LNCaP clone FGC (cell line): ENCODE measurements around the gene FAM114A1.

Experiments used
- DNase-seq: peaks from one replicate; pipeline ENCODE4 v3.0.0-alpha.2; 2011; ENCODE audit warnings: low read depth
- H3K4me3 ChIP-seq: 2 replicates; pipeline ENCODE4 v1.5.1; 2011; ENCODE audit warnings: mild to moderate bottlenecking, low read depth, low read length, control low read depth
- CTCF ChIP-seq: IDR thresholded peaks from 2 replicates; pipeline ENCODE4 v1.5.1; 2012; ENCODE audit warnings: mild to moderate bottlenecking; ENCODE audit not compliant: control insufficient read depth, insufficient read depth; ENCODE audit errors: extremely low read depth

Gene FAM114A1

DNA sequence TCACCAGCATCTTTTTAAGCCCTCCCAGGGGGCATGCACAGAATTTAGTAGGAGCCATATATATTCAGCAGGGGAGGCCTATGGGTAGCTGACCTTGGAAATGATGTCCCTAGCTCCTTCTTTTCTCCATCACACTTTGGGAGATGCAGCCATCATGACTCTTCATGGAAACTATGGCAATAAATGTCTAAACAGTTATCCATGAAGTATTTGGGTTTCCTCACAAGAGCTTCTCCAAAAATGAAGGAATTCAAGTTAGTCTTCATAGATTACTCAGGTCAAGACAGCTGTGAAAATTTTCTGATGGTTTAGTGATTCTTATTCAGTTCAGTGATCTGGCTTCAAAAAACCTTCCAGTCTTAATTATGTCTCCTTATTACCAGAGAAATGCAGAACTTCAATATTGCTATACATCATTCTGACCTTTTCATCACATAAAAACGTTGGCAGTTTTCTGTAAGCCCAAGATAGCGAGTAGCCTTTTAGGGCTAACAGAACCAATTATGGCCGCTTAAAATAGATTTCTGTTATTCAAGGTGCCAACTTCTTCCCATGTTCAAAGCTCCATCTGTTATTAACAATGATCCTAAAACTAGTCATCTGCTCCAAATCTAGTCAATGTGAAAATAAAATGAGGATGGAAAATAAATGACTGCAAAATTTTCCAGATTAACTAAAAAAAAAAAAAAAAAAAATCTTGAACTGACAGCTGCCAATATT, 112.1 kb downstream of the FAM114A1 start:
- DNase-seq: no peak
- no peak for TF ChIP-seq CTCF
- no peak overlapping the region for H3K4me3 ChIP-seq

GRCh38 chr4:38980903-38981676, 113.5 kb downstream of the FAM114A1 start:
- TF ChIP-seq CTCF: no peak
- H3K4me3 ChIP-seq: no peak overlapping the region
- no peak for DNase-seq

DNA sequence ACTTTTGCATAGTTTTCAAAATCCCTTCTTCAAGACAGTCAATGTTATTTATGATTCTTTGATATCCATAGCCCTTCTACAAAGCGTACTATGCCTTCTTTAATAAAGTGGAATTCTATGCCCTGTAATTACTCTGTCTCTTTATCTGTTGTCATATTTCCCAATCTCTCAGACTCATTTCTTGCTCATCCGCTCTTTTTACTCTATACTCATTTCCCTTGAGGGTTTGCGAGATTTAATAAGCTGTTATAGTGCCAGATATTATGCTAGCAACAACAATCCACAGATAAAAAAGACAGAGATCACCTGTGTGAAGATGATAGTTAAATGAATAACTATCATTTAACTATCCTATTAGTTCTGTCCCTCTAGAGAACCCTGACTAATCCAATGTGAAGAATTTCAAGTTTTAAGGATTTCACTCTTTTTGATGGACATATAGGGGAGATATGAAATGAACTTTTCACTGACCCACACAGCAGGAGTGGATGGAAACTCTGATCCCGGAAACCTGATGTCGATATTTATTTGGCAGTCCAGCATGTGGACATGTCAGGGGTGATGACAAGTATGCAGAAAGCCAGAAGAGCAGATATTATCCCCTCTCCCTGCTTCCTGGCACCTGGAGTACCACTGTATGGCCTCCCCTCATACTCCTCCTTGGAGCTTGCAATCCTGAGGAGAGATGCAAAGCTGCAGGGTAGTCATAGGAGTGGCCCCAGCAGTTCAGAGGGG, 114.9 kb downstream of the FAM114A1 start:
- DNase-seq: no peak
- H3K4me3 ChIP-seq: no peak overlapping the region
- no peak for TF ChIP-seq CTCF

GRCh38 chr4:38983291-38983690, 115.7 kb downstream of the FAM114A1 start:
- no peak for DNase-seq
- no peak overlapping the region for H3K4me3 ChIP-seq
- no peak for TF ChIP-seq CTCF

DNA sequence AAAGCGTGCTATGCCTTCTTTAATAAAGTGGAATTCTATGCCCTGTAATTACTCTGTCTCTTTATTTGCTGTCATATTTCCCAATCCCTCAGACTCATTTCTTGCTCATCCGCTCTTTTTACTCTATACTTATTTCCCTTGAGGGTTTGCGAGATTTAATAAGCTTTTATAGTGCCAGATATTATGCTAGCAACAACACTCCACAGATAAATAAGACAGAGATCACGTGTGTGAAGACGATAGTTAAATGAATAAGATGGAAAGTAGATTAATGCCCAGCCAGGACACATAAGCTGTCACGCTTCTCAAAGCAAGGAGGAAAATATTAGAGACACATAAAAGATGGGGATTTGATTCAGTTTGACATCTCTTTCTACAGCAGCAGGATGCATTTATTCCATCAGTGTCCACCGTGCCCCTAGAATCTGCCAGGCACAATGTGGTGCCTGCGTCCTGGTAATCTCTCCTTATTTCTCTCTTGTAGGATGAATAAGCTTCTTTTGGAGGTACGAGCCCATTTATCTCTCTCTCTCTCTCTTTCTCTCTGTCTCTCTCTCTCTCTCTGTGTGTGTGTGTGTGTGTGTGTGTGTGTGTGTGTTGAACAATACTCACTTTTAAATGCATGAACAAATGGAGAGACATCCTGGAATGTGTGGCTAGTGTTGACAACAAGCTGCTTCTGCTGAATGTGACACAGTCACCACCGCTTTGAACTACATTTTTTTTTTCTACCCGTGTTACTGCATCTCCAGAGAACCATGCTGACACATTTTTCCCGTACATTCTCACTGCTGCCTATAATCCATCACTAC, 116.4 kb downstream of the FAM114A1 start:
- TF ChIP-seq CTCF: no peak
- no peak for DNase-seq
- no peak overlapping the region for H3K4me3 ChIP-seq

GRCh38 chr4:38985410-38986100, 117.9 kb downstream of the FAM114A1 start:
- no peak for TF ChIP-seq CTCF
- no peak for DNase-seq
- no peak overlapping the region for H3K4me3 ChIP-seq
